Stimulated activated CD8-positive, alpha-beta memory T cell treated with anti-CD3 and anti-CD28 coated beads, Interleukin-4, amount 100 ng/mL, for 24 hours (primary cell): ENCODE data around the gene SPATA31A1.
"Not testable (repeated sequence)": the region's sequence is repeated elsewhere in the genome, so short reads cannot be mapped to it uniquely, and the experiment has no call there.

Source experiments
- DNase-seq: peaks from one replicate; pipeline ENCODE4 v3.0.0-alpha.2; 2020; ENCODE audit warnings: low read depth

SPATA31A1 gene

GRCh38 chr9:39355369-39355768, at the start of gene SPATA31A1:
Gene SPATA31A1, plus strand, starts transcription at chr9:39355669. Its CDS starts 62 bp downstream, at chr9:39355731.
- DNase-seq: not testable (repeated sequence)

DNA sequence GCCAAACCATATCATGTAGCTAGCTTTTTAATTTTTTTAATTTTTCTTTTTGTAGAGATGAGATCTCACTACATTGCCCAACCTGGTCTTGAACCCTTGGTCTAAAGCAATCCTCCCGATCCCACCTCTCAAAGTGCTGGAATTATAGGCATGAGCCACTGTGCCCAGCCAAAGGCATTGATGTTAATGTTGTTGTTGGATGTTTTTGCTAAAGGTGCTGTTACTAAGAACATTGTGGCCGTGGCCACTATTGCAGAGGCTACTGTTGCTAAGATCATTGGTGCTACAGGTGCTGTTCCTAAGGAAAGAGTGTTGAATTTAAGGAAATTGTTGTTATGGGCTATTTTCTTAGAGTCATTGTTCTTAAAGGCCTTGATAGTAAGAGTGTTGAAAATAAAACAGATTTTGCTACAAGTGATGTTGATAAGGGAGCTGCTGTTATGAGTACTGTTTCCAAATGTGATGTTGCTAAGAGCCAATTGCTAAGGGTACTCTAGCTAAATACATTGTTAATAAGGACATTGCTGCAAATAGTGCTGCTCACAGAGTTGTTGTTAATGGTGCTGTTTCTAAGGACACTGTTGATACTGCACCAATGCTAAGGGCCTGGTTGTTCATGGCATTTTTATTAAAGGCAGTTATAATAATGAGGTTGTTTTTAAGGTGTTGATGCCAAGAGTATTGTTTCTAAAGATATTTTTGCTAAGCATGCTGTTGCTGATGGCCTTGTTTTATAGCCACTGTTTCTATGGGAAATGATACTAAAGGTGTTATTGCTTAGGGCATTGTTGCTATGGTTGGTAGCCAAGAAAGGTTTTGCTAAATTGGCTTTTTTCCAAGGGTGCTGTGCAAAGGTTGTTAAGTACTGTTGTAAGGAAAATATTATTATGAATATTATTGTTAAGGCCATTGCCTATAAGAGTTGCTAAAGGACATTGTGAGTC, 52.1 kb downstream of the SPATA31A1 start:
- not testable (repeated sequence) for DNase-seq

DNA sequence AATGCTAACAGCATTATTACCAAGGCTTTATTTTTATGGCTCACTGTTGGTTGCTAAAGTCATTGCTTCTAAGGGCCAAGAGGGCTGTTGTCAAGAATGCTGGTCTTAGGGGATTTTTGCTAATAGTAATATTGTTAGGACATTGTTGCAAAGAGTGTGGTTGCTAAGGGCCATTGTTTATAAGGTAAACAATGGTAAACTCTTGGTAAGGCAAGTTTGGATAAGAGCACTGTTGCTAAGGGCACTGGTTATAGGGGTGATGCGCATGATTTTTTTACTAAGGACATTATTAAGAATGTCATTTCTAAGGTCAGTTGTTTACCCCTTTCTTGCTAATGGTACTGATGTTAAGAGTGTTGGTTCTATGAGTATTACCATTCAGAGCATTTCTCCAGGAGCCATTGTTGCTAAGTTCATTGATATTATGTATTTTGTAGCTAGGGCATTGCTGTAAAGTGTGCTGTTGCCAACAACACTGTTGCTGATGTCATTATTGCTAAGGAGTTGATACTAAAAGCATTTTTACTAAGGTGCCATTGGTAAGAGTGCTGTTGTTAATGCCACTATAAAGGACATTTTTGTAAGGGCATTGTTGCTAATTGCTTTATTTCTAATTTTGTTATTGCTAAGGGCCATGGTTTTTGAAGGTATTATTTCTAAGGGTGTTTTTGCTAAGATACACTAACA, 55.9 kb downstream of the SPATA31A1 start:
- not testable (repeated sequence) for DNase-seq
